Embryonic facial prominence (tissue), 1 donor: ENCODE results near the gene BANP.
"Not testable (repeated sequence)": the region's sequence is repeated elsewhere in the genome, so short reads cannot be mapped to it uniquely, and the experiment has no call there.

Source experiments
- DNase-seq: peaks from one replicate; pipeline ENCODE4 v3.0.0-alpha.2; 2016; ENCODE audit errors: extremely low spot score

The BANP gene

GRCh38 chr16:88066680-88067529 lies 115.7 kb downstream of the BANP start:
- DNase-seq = no peak

GRCh38 chr16:88067530-88068411 lies 116.5 kb downstream of the BANP start:
- DNase-seq = no peak

GRCh38 chr16:88068476-88069396 lies 117.5 kb downstream of the BANP start:
- DNase-seq = no peak

GRCh38 chr16:88069397-88070168 lies 118.3 kb downstream of the BANP start:
- no peak for DNase-seq

- DNase-seq = no peak
These were observed 119.1 kb downstream of the BANP start for GRCh38 chr16:88070341-88070740.

GRCh38 chr16:88070989-88071625 lies 119.9 kb downstream of the BANP start:
- DNase-seq = no peak

GRCh38 chr16:88071908-88072307 lies 120.7 kb downstream of the BANP start:
- no peak for DNase-seq

GRCh38 chr16:88072571-88073001 lies 121.4 kb downstream of the BANP start:
- no peak for DNase-seq

GRCh38 chr16:88073201-88073721 lies 122.0 kb downstream of the BANP start:
- no peak for DNase-seq

- DNase-seq = no peak
These were observed 122.8 kb downstream of the BANP start for GRCh38 chr16:88074041-88074440.

GRCh38 chr16:88076211-88076931 lies 125.1 kb downstream of the BANP start:
- DNase-seq = no peak

- not testable (repeated sequence) for DNase-seq
These were observed 125.7 kb downstream of the BANP start for GRCh38 chr16:88076932-88077320.

- DNase-seq = no peak
These were observed 126.3 kb downstream of the BANP start for GRCh38 chr16:88077328-88078108.

GRCh38 chr16:88078111-88078775 lies 127.0 kb downstream of the BANP start:
- no peak for DNase-seq

GRCh38 chr16:88083582-88083981 lies 132.3 kb downstream of the BANP start:
- no peak for DNase-seq

- no peak for DNase-seq
These were observed 133.6 kb downstream of the BANP start for GRCh38 chr16:88084881-88085280.

- DNase-seq = no peak
These were observed 135.6 kb downstream of the BANP start for GRCh38 chr16:88086571-88087516.
